ENCODE measurements around the gene LEAP2. TPM values are rescaled to one million over a fixed set of nuclear protein-coding genes. Genes with fewer than 3 reads are reported as not detected.

The LEAP2 gene
- total RNA-seq, 1 experiment from 2014 or later = 0.25 TPM

DNA sequence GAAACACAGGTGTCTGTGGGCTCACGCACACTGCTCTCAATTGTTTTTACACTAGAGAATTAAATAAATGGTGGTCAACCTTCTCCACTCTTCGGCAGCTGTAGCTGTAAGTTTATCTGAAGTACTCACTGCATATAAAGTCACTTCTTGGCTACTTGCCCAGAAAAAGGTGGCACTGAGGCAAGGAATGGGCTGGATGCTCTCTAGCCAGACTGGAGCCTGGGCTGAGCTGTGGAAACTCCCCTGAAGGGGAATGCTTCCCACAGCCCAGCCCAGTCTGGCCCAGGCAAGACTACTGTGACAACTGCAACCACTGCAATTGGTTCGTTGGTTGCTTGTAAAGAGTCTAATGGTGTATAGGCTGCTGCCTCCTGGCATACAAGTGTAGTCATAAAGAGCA lies 4.5 kb downstream of the LEAP2 start:
- DNase-seq (ENCODE audit: low read depth) = peak; percentile 80

DNA sequence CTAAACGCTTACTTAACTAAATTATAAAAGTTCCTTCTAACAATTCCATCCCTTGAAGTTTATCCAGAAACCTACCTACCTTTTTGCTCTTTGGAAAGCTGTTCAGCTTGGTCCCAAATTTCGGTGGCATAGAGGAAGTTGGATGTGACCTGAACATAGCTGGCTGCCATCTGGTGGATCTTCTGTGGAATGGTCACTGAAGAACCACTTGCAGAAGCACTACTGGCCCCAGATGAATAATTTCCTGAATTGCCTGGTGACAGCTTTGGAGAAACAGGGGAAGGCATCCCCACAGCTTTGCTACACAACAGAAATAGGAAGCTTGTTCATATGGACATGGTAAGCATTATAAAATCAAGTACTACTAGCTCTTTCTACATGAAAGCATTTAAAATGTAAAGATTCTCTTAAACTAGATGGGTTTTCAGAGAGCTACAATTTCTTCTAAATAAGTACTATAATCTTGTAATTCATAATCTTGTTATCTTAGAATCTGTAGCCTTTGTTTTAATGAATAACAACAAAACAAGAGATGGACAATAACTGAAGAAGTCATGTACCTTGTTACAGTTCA lies 9.9 kb downstream of the LEAP2 start:
- peak; percentile 71 for DNase-seq (ENCODE audit: low read depth)

- DNase-seq (ENCODE audit: low read depth) = no peak
These were observed 11.1 kb downstream of the LEAP2 start for GRCh38 chr5:132884548-132884947.

- DNase-seq (ENCODE audit: low read depth) = no peak
These were observed 12.8 kb downstream of the LEAP2 start for GRCh38 chr5:132886064-132886823.

DNA sequence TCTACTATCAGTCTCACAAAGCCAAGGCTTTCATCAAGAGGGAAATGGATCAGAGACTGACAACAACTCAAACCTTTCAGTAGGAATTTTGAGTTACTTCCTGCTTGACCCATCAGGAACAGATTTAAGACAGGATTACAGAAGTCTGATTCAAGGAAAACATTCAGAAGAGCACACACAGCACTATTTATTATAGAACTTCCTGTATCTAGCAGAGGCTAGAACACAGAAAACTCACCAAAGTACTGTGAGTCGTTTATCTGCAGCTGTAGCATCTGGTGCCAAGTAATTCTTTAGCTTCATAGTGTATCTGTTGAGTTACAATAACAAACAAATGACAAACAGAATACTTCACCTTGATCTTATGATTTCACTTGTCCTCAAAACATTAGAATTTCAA lies 13.8 kb downstream of the LEAP2 start:
- no peak for DNase-seq (ENCODE audit: low read depth)

GRCh38 chr5:132889501-132889900 lies 16.0 kb downstream of the LEAP2 start:
- no peak for DNase-seq (ENCODE audit: low read depth)

DNA sequence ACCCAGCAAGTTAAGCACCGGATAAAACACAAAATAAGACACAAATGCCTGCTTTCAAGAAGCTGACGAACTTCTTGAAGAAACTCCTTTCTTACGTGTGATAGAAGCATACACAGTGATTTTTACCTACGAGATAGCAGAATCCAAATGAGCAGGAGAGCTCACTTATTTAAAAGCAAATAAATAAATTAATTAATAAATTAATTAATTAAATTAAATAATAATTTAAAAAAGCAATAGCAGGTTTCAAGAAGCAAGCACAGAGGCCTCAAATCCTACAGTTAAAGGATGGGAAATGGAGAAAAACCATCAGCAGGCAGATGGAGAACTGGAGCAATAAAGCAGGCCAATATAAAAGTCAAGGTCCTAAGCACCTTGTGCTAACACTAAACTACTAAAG lies 17.3 kb downstream of the LEAP2 start:
- DNase-seq (ENCODE audit: low read depth) = no peak

GRCh38 chr5:132895719-132896305 lies 22.3 kb downstream of the LEAP2 start:
- DNase-seq (ENCODE audit: low read depth) = no peak

GRCh38 chr5:132896685-132897084 lies 23.2 kb downstream of the LEAP2 start:
- DNase-seq (ENCODE audit: low read depth) = no peak

DNA sequence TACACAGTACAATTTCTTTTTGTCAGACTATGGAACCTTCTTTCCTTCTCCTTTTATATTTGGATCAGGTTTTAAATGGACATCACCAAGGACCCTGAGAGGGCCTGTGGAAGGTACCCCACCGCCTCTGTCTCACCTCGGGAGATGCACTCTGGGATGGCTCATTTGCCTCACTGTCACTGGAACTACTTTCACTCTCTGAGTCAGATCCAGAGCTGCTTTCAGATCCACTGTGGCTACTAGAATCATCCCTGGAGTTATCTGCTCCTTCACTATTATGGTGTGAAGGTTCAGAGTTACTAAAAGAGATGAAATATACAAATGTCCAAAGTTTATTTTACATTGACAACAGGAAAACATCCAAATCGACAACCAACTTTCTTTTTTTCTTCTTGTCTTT lies 24.6 kb downstream of the LEAP2 start:
- DNase-seq (ENCODE audit: low read depth) = no peak

- DNase-seq (ENCODE audit: low read depth) = no peak
These were observed 27.6 kb downstream of the LEAP2 start for GRCh38 chr5:132901036-132901435.

- no peak for DNase-seq (ENCODE audit: low read depth)
These were observed 28.3 kb downstream of the LEAP2 start for GRCh38 chr5:132901730-132902129.

GRCh38 chr5:132905938-132906337 lies 32.5 kb downstream of the LEAP2 start:
- no peak for DNase-seq (ENCODE audit: low read depth)

- no peak for DNase-seq (ENCODE audit: low read depth)
These were observed 33.7 kb downstream of the LEAP2 start for GRCh38 chr5:132907161-132907560.

GRCh38 chr5:132909702-132910101 lies 36.2 kb downstream of the LEAP2 start:
- no peak for DNase-seq (ENCODE audit: low read depth)

- DNase-seq (ENCODE audit: low read depth) = peak; percentile 12
These were observed 42.2 kb downstream of the LEAP2 start for GRCh38 chr5:132915681-132916080.

- no peak for DNase-seq (ENCODE audit: low read depth)
These were observed 42.6 kb downstream of the LEAP2 start for GRCh38 chr5:132916086-132916485.

Other genes with a start within 250 kb of the LEAP2 start
- not detected in 2 replicates for gene IL13, start 215.5 kb upstream of the LEAP2 start, total RNA-seq (2014; rRNA removed; shearing (Covaris generic))
- not detected in 2 replicates for gene IL4, start 199.7 kb upstream of the LEAP2 start, total RNA-seq (2014; rRNA removed; shearing (Covaris generic))
- 4.7 and 5.5 TPM in 2 replicates for gene KIF3A, start 136.1 kb upstream of the LEAP2 start, total RNA-seq (2014; rRNA removed; shearing (Covaris generic))
- not detected in 2 replicates for gene CCNI2, start 126.2 kb upstream of the LEAP2 start, total RNA-seq (2014; rRNA removed; shearing (Covaris generic))
- 26.9 and 41.7 TPM in 2 replicates for gene SEPTIN8, start 96.4 kb upstream of the LEAP2 start, total RNA-seq (2014; rRNA removed; shearing (Covaris generic))
- gene SOWAHA, start 60.4 kb upstream of the LEAP2 start, total RNA-seq (2014; rRNA removed; shearing (Covaris generic)) = 0.10 and 0.32 TPM in 2 replicates
- 7.3 and 10.3 TPM in 2 replicates for gene SHROOM1, start 43.0 kb upstream of the LEAP2 start, total RNA-seq (2014; rRNA removed; shearing (Covaris generic))
- gene GDF9, start 7.2 kb upstream of the LEAP2 start, total RNA-seq (2014; rRNA removed; shearing (Covaris generic)) = not detected in 2 replicates
- gene UQCRQ, start 7.0 kb upstream of the LEAP2 start, total RNA-seq (2014; rRNA removed; shearing (Covaris generic)) = 231 and 270 TPM in 2 replicates
- gene AFF4, start 90.0 kb downstream of the LEAP2 start, total RNA-seq (2014; rRNA removed; shearing (Covaris generic)) = 31.8 and 39.2 TPM in 2 replicates
- gene ZCCHC10, start 152.9 kb downstream of the LEAP2 start, total RNA-seq (2014; rRNA removed; shearing (Covaris generic)) = 45.1 and 46.4 TPM in 2 replicates
- gene HSPA4, start 178.3 kb downstream of the LEAP2 start, total RNA-seq (2014; rRNA removed; shearing (Covaris generic)) = 93.8 and 115 TPM in 2 replicates

Measured in M059J (cell line).